ENCODE data around the gene TGFBR3.

DNA sequence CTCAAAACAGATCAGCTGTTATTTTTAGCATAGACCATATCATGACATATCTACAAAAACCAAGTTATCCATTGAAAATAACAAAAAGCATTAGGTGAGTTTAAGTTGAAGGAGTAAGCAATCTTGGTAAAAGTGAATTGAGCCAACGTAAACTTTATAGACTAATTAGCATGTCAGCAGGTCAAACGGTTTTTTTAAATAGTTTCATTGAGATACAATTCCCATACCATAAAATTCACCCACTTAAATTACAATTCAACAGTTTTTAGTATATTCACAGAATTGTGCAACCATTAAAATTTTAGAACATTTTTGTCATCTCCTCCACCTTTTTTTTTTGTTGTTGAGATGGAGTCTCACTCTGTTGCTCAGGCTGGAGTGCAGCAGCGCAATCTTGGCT lies 92.1 kb downstream of the TGFBR3 start:
- TF ChIP-seq ZKSCAN1 (IDR thresholded peaks at IDR 0.05; ENCODE audit: low read depth, low read length) (no peak), SMARCC2 (IDR thresholded peaks at IDR 0.05; ENCODE audit: low read depth) (no peak)
